Measurements from ENCODE around the gene WNT10A.

DNA sequence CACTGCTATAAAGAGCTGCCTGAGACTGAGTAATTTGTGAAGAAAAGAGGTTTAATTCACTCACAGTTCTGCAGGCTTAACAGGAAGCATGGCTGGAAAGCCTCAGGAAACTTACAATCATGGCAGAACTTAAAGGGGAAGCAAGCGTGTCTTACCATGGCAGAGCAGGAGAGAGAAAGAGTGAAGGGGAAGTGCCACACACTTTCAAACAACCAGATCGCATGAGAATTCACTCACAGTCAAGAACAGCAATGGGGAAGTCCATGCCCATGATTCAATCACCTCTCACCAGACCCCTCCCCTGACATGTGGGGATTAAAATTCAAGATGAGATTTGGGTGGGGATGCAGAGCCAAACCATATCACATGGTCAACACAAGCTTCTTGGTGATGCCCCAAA lies 44.1 kb downstream of the WNT10A start:
- TF ChIP-seq, protein P1, sequence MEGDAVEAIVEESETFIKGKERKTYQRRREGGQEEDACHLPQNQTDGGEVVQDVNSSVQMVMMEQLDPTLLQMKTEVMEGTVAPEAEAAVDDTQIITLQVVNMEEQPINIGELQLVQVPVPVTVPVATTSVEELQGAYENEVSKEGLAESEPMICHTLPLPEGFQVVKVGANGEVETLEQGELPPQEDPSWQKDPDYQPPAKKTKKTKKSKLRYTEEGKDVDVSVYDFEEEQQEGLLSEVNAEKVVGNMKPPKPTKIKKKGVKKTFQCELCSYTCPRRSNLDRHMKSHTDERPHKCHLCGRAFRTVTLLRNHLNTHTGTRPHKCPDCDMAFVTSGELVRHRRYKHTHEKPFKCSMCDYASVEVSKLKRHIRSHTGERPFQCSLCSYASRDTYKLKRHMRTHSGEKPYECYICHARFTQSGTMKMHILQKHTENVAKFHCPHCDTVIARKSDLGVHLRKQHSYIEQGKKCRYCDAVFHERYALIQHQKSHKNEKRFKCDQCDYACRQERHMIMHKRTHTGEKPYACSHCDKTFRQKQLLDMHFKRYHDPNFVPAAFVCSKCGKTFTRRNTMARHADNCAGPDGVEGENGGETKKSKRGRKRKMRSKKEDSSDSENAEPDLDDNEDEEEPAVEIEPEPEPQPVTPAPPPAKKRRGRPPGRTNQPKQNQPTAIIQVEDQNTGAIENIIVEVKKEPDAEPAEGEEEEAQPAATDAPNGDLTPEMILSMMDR (IDR thresholded peaks at IDR 0.05), result no peak
- TF ChIP-seq POLR2A (IDR thresholded peaks at IDR 0.05), result no peak
